ENCODE data around the gene TTC5. TPM values are rescaled to one million over a fixed set of nuclear protein-coding genes. Genes with fewer than 3 reads are reported as not detected.
"Not testable (repeated sequence)": the region's sequence is repeated elsewhere in the genome, so short reads cannot be mapped to it uniquely, and the experiment has no call there.

The TTC5 gene
- total and polyA plus RNA-seq, 9 donors: 7.9 to 22.0 (median 14.7) TPM

GRCh38 chr14:20302042-20302755 is 3.6 kb downstream of the TTC5 start:
- Histone ChIP-seq H3K9me3 (no peaks in the 10 kb centered on the region), H3K36me3 (no peaks in the 10 kb centered on the region), H3K27me3 (no peaks in the 10 kb centered on the region), H3K27ac (no peak overlapping the region), H3K4me1 (ENCODE audit: insufficient read depth) (no peaks in the 10 kb centered on the region), H3K4me3 (no peak overlapping the region)
- DNase-seq: no peak
- TF ChIP-seq EP300 (IDR thresholded peaks at IDR 0.05): no peak
- TF ChIP-seq POLR2A (IDR thresholded peaks at IDR 0.05): no peak
- TF ChIP-seq CTCF (IDR thresholded peaks at IDR 0.05): no peak
- intact Hi-C loops (cut with DNase I): no loop called here
- WGBS, 3 donors: 83 to 95% (median 89%) methylated on average over 1 of the region's 1 CpG

GRCh38 chr14:20295067-20295466 is 10.7 kb downstream of the TTC5 start:
- no peak for DNase-seq
- 87 to 92% (median 91%) methylated on average over 4 of the region's 4 CpGs for WGBS, 3 donors
- TF ChIP-seq EP300 (IDR thresholded peaks at IDR 0.05): no peak
- TF ChIP-seq POLR2A (IDR thresholded peaks at IDR 0.05): no peak
- no peak for TF ChIP-seq CTCF (IDR thresholded peaks at IDR 0.05)
- no peak overlapping the region for H3K27ac ChIP-seq
- no peak overlapping the region for H3K4me3 ChIP-seq
- intact Hi-C loops (cut with DNase I): no loop called here
- H3K4me1 ChIP-seq (ENCODE audit: insufficient read depth): no peaks in the 10 kb centered on the region
- H3K9me3 ChIP-seq: no peaks in the 10 kb centered on the region
- H3K27me3 ChIP-seq: no peaks in the 10 kb centered on the region
- H3K36me3 ChIP-seq: no peaks in the 10 kb centered on the region

GRCh38 chr14:20294636-20295035 is 11.1 kb downstream of the TTC5 start:
- no peaks in the 10 kb centered on the region for H3K9me3 ChIP-seq
- no peaks in the 10 kb centered on the region for H3K36me3 ChIP-seq
- H3K4me1 ChIP-seq (ENCODE audit: insufficient read depth): no peaks in the 10 kb centered on the region
- no peak overlapping the region for H3K27ac ChIP-seq
- intact Hi-C loops (cut with DNase I): no loop called here
- TF ChIP-seq POLR2A (IDR thresholded peaks at IDR 0.05) (no peak), CTCF (IDR thresholded peaks at IDR 0.05) (no peak), EP300 (IDR thresholded peaks at IDR 0.05) (no peak)
- H3K4me3 ChIP-seq: no peak overlapping the region
- no peaks in the 10 kb centered on the region for H3K27me3 ChIP-seq
- WGBS, 3 donors: 86 to 95% (median 91%) methylated on average over 2 of the region's 2 CpGs
- DNase-seq: no peak

- H3K27ac ChIP-seq; DNase-seq; intact Hi-C loops (cut with DNase I); H3K4me1 ChIP-seq (ENCODE audit: insufficient read depth); H3K27me3 ChIP-seq; H3K36me3 ChIP-seq; H3K4me3 ChIP-seq; H3K9me3 ChIP-seq: not testable (repeated sequence)
- 95 to 100% (median 100%) methylated on average over 1 of the region's 1 CpG for WGBS, 3 donors
Measured at GRCh38 chr14:20281998-20282397, 23.8 kb downstream of the TTC5 start.

- WGBS, 3 donors: 94 to 98% (median 96%) methylated on average over 7 of the region's 7 CpGs
- DNase-seq; H3K4me3 ChIP-seq; intact Hi-C loops (cut with DNase I); H3K4me1 ChIP-seq (ENCODE audit: insufficient read depth); H3K36me3 ChIP-seq; H3K27ac ChIP-seq; H3K9me3 ChIP-seq; H3K27me3 ChIP-seq: not testable (repeated sequence)
Measured at GRCh38 chr14:20280265-20280664, 25.5 kb downstream of the TTC5 start.

All from ovary (tissue), 9 donors.